A673 (cell line): ENCODE data around the gene RHOF. TPM values are rescaled to one million over a fixed set of nuclear protein-coding genes. Genes with fewer than 3 reads are reported as not detected.

Source experiments
- BruUV-seq: library from RNA; stranded (reverse); fragments of 400-500 nt; replicated peaks from 2 replicates; lab custom pipeline; 2021; lab: Mats Ljungman, UMichigan
- CTCF ChIA-PET: fragments of 300-600 bp; sonication (Branson Sonifier 250); formaldehyde crosslinking; loops from one replicate; lab custom pipeline; 2022; ENCODE audit warnings: antibody characterized with exemption; lab: Charles Lee
- POLR2A ChIA-PET: fragments of 300-600 bp; sonication (Branson Sonifier 250); formaldehyde crosslinking; loops from one replicate; lab custom pipeline; 2022; ENCODE audit warnings: antibody characterized with exemption; ENCODE audit not compliant: low non-redundant PET; lab: Charles Lee
- DNase-seq: peaks from one replicate; pipeline ENCODE4 v3.0.0-alpha.2; 2015; ENCODE audit warnings: low spot score
- H3K27ac ChIP-seq: fragments of 200-600 bp; sonication (generic); 2 replicates; pipeline ENCODE4 v1.5.1; 2016; ENCODE audit warnings: mixed run types, low read depth, mild to moderate bottlenecking, mixed read lengths, antibody characterized with exemption, low read length; ENCODE audit not compliant: poor library complexity, severe bottlenecking
- H3K27me3 ChIP-seq: fragments of 200-600 bp; sonication (generic); replicated peaks from 2 replicates; pipeline ENCODE4 v1.6.1; 2017; ENCODE audit warnings: mixed run types, low read depth, mild to moderate bottlenecking, mixed read lengths, antibody characterized with exemption, low read length; ENCODE audit not compliant: insufficient read depth, poor library complexity
- H3K36me3 ChIP-seq: fragments of 200-600 bp; sonication (generic); 2 replicates; pipeline ENCODE4 v1.6.1; 2016; ENCODE audit warnings: mixed run types, mild to moderate bottlenecking, mixed read lengths, antibody characterized with exemption, low read length; ENCODE audit not compliant: insufficient read depth, poor library complexity, severe bottlenecking
- H3K4me1 ChIP-seq: fragments of 200-600 bp; sonication (generic); 2 replicates; pipeline ENCODE4 v1.6.1; 2017; ENCODE audit warnings: mixed run types, mild to moderate bottlenecking, mixed read lengths, antibody characterized with exemption, low read length; ENCODE audit not compliant: insufficient read depth, poor library complexity, severe bottlenecking
- H3K4me3 ChIP-seq: fragments of 200-600 bp; sonication (generic); 2 replicates; pipeline ENCODE4 v1.5.1; 2016; ENCODE audit warnings: low read depth, mixed run types, mild to moderate bottlenecking, mixed read lengths, low read length; ENCODE audit not compliant: poor library complexity, severe bottlenecking
- H3K9me3 ChIP-seq: fragments of 200-600 bp; sonication (generic); 2 replicates; pipeline ENCODE4 v1.6.1; 2016; ENCODE audit warnings: mixed run types, low read depth, mild to moderate bottlenecking, mixed read lengths, antibody characterized with exemption, low read length; ENCODE audit not compliant: poor library complexity, severe bottlenecking
- CTCF ChIP-seq: fragments of 300-800, 200-600 bp; sonication (generic); conservative IDR thresholded peaks from 2 replicates; pipeline ENCODE4 v1.5.1; 2017; ENCODE audit warnings: low read depth, mild to moderate bottlenecking, antibody characterized with exemption, low read length, moderate library complexity, mixed read lengths
- EZH2 ChIP-seq: fragments of 200-600 bp; sonication (generic); IDR thresholded peaks from 2 replicates; pipeline ENCODE4 v1.6.1; 2017; ENCODE audit warnings: borderline replicate concordance, low read depth, mild to moderate bottlenecking, mixed read lengths, antibody characterized with exemption, low read length; ENCODE audit not compliant: poor library complexity, severe bottlenecking
- intact Hi-C: fragments of 100-400 bp; cut with micrococcal nuclease; formaldehyde crosslinking; loops from one replicate; pipeline ENCODE4 v1.10.0; 2022; ENCODE audit not compliant: unreplicated experiment
- total RNA-seq: library from RNA; stranded (reverse); gene quantifications from 2 replicates; pipeline ENCODE4 v1.2.3, GENCODE V29; 2021

RHOF gene
- total RNA-seq, 1 experiment from 2014 or later, result 21.1 TPM

GRCh38 chr12:121816925-121817647 is 23.6 kb upstream of the RHOF start:
- no peak overlapping the region for H3K27ac ChIP-seq
- BruUV-seq, result TSS peak; percentile 23
- intact Hi-C loops, result no loop called here
- no peak for TF ChIP-seq EZH2
- TF ChIP-seq CTCF, result no peak
- peaks cover 9% of the 10 kb centered on the region for H3K4me1 ChIP-seq
- POLR2A ChIA-PET, result no interaction called here
- H3K27me3 ChIP-seq, result no peaks in the 10 kb centered on the region
- H3K36me3 ChIP-seq, result peaks cover 57% of the 10 kb centered on the region
- DNase-seq, result no peak
- H3K9me3 ChIP-seq, result no peaks in the 10 kb centered on the region
- CTCF ChIA-PET, result no interaction called here
- H3K4me3 ChIP-seq, result no peak overlapping the region

DNA sequence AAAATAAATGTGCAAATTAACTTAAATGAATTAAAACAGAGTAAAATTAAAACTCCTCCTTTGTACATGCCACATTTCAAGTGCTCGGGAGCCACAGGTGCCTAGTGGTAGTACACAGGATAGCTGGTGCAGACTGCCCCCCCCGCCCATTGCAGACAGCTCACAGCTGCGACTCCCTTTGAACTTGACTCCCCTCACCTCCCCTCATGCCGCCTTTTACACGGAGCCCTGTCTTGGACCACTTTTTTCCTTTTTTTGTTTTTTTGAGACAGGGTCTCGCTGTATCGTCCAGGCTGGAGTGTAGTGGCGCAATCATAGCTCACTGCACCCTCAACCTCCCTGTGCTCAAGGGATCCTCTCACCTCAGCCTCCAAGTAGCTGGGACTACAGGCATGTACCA is 21.8 kb upstream of the RHOF start:
- peaks cover 63% of the 10 kb centered on the region for H3K36me3 ChIP-seq
- H3K9me3 ChIP-seq, result no peaks in the 10 kb centered on the region
- BruUV-seq, result no TSS peak
- intact Hi-C loops, result no loop called here
- ChIA-PET CTCF (interaction anchor here (0.6 kb wide), 1 partner anchor 21 kb away, joined by 3 read pairs; no protein-coding TSS in a partner anchor), POLR2A (no interaction called here)
- H3K4me1 ChIP-seq, result peaks cover 17% of the 10 kb centered on the region
- DNase-seq, result no peak
- no peak overlapping the region for H3K27ac ChIP-seq
- TF ChIP-seq CTCF (no peak), EZH2 (no peak)
- H3K4me3 ChIP-seq, result no peak overlapping the region
- no peaks in the 10 kb centered on the region for H3K27me3 ChIP-seq

- POLR2A ChIA-PET, result no interaction called here
These were observed 21.1 kb upstream of the RHOF start for GRCh38 chr12:121814429-121815119.

More at GRCh38 chr12:121814429-121815119, 21.1 kb upstream of the RHOF start:
- intact Hi-C loops, result no loop called here
- H3K36me3 ChIP-seq, result peaks cover 63% of the 10 kb centered on the region
- TF ChIP-seq EZH2 (no peak), CTCF (no peak)
- no peak overlapping the region for H3K4me3 ChIP-seq
- H3K27me3 ChIP-seq, result no peaks in the 10 kb centered on the region
- H3K4me1 ChIP-seq, result peaks cover 17% of the 10 kb centered on the region
- BruUV-seq, result no TSS peak
- no peak overlapping the region for H3K27ac ChIP-seq
- DNase-seq, result no peak
- CTCF ChIA-PET, result no interaction called here
- no peaks in the 10 kb centered on the region for H3K9me3 ChIP-seq
